Ascending aorta (tissue), 2 donors: ENCODE data around the gene MDFIC2. TPM values are rescaled to one million over a fixed set of nuclear protein-coding genes. Genes with fewer than 3 reads are reported as not detected.
"Not testable (repeated sequence)": the region's sequence is repeated elsewhere in the genome, so short reads cannot be mapped to it uniquely, and the experiment has no call there.

Experiments used
- DNase-seq, 2 donors: peaks; one replicate each; pipeline ENCODE4 v3.0.0-alpha.2; 2019; ENCODE audit warnings: low spot score in 2 of 2
- H3K27ac ChIP-seq, 2 donors: fragments of 200-600 bp; sonication (generic); one replicate each; pipeline ENCODE4 v1.5.1; 2016 to 2017; ENCODE audit warnings: mild to moderate bottlenecking in 1 of 2
- H3K27me3 ChIP-seq: fragments of 200-600 bp; sonication (generic); one replicate; pipeline ENCODE4 v1.5.1; 2017
- H3K36me3 ChIP-seq, 2 donors: fragments of 200-600 bp; sonication (generic); one replicate each; pipeline ENCODE4 v1.5.1; 2016
- H3K4me1 ChIP-seq, 2 donors: fragments of 200-600 bp; sonication (generic); one replicate each; pipeline ENCODE4 v1.5.1; 2016 to 2017; ENCODE audit warnings: mild to moderate bottlenecking in 1 of 2
- H3K4me3 ChIP-seq, 2 donors: fragments of 200-600 bp; sonication (generic); one replicate each; pipeline ENCODE4 v1.5.1; 2016 to 2017; ENCODE audit warnings: mild to moderate bottlenecking in 1 of 2
- H3K9me3 ChIP-seq, 2 donors: fragments of 200-600 bp; sonication (generic); one replicate each; pipeline ENCODE4 v1.5.1; 2016
- intact Hi-C: fragments of 100-400 bp; cut with DNase I; formaldehyde crosslinking; loops from one replicate; pipeline ENCODE4 v1.15.1; 2023
- total RNA-seq: library from RNA; depleted of rRNA; stranded (reverse); fragments of >200 nt; gene quantifications from one replicate; pipeline ENCODE4 v1.1.0, GENCODE V29; 2016
- TF ChIP-seq, protein P1 (sequence below), 3 experiments: fragments of 200-600 bp in 2 of 3; fragments of 450-650 bp in 1 of 3; sonication (generic) in 2 of 3; IDR thresholded peaks; one replicate each; pipeline ENCODE4 v1.5.1; 2016 to 2019; ENCODE audit warnings: antibody characterized with exemption in 3 of 3, mild to moderate bottlenecking in 1 of 3, moderate library complexity in 1 of 3

Gene MDFIC2
- total RNA-seq, 1 donor from 2014 or later: not detected

DNA sequence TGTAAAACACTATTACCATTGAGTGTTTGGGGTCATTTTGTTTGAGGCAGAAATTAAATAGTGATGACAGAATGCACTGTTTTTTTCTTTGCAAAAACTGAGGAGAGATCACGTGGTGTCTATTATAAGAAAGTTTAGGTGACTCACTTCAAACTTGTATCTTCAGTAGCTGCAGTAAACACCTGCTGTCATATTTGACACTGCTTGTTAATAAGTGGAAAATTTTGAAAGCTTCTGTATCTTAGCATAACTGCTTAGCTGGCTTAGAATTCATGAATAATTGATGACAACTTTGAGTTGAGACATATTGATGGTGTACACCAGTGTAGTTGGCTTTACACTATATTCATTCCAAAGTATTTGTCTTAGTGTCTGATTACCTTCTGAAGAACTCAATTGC lies 29.7 kb upstream of the MDFIC2 start:
- Histone ChIP-seq H3K27ac (no peak overlapping the region), H3K4me3 (no peak overlapping the region), H3K36me3 (no peaks in the 10 kb centered on the region), H3K9me3 (peaks cover 0 to 3% of the 10 kb centered on the region in 2 donors), H3K27me3 (no peaks in the 10 kb centered on the region), H3K4me1 (no peaks in the 10 kb centered on the region)
- no peak for DNase-seq
- intact Hi-C loops: no loop called here
- TF ChIP-seq, protein P1, sequence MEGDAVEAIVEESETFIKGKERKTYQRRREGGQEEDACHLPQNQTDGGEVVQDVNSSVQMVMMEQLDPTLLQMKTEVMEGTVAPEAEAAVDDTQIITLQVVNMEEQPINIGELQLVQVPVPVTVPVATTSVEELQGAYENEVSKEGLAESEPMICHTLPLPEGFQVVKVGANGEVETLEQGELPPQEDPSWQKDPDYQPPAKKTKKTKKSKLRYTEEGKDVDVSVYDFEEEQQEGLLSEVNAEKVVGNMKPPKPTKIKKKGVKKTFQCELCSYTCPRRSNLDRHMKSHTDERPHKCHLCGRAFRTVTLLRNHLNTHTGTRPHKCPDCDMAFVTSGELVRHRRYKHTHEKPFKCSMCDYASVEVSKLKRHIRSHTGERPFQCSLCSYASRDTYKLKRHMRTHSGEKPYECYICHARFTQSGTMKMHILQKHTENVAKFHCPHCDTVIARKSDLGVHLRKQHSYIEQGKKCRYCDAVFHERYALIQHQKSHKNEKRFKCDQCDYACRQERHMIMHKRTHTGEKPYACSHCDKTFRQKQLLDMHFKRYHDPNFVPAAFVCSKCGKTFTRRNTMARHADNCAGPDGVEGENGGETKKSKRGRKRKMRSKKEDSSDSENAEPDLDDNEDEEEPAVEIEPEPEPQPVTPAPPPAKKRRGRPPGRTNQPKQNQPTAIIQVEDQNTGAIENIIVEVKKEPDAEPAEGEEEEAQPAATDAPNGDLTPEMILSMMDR (IDR thresholded peaks at IDR 0.05): no peak

DNA sequence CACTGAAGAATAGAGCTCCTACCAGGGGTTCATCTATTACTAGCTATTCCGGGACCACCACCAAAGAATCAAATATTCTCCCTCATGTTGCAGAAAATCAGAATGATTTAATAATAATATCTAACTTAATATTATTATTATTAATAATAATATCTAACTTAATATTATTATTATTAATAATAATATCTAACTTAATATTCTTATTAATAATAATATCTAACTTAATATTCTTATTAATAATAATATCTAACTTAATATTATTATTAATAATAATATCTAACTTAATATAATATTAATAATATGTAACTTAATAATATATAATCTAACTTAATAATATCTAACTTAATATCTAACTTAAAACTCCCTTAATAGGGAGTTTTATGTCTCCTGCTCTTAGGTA lies 24.4 kb upstream of the MDFIC2 start:
- H3K27me3 ChIP-seq, H3K4me1 ChIP-seq, H3K27ac ChIP-seq, intact Hi-C loops, H3K9me3 ChIP-seq, H3K36me3 ChIP-seq, DNase-seq, H3K4me3 ChIP-seq: not testable (repeated sequence)

DNA sequence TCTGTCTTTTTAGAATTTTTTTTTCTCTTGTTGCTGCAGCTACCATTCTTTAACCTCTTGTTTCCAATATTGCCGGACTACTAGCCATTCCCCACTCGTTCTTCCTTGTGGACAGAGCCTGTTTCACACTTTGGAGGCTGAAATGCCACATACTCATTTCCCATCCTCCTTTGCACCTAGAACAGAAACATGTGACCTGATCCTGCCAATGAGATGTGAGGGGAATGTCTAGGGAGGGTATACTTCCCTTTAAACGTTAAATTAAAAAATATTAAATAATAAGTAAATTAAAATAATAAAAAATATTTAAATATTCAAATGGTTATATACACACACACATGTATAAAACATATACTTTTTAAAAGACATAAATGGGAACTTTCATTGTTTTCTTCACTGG lies 20.6 kb upstream of the MDFIC2 start:
- Histone ChIP-seq H3K36me3 (no peaks in the 10 kb centered on the region), H3K27ac (no peak overlapping the region), H3K4me1 (no peaks in the 10 kb centered on the region), H3K27me3 (no peaks in the 10 kb centered on the region), H3K4me3 (no peak overlapping the region), H3K9me3 (no peaks in the 10 kb centered on the region)
- TF ChIP-seq, protein P1 (IDR thresholded peaks at IDR 0.05): no peak
- intact Hi-C loops: no loop called here
- DNase-seq: no peak

DNA sequence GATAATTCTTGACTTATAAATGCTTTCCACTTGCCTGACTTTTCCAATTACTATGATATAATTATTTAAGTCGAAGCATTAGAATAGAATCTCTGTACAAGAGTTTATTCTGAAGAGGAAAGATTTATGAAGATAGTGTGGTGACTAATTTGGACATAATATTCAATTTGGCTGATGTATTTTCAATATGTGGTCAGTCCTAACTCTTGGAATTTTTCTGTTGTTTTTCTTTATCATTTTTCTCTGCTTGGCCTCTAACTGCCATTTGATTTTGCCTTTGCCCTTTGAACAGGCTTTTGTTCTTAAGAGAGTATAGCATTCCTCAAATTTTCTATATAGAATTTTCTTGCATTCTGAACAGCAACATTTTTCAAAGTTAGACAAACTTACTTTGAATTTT lies 2.6 kb upstream of the MDFIC2 start:
- intact Hi-C loops: no loop called here
- no peak for DNase-seq
- H3K27me3 ChIP-seq: no peaks in the 10 kb centered on the region
- no peak overlapping the region for H3K4me3 ChIP-seq
- H3K9me3 ChIP-seq: no peaks in the 10 kb centered on the region
- H3K27ac ChIP-seq: no peak overlapping the region
- H3K36me3 ChIP-seq: no peaks in the 10 kb centered on the region
- TF ChIP-seq, protein P1 (IDR thresholded peaks at IDR 0.05): no peak
- no peaks in the 10 kb centered on the region for H3K4me1 ChIP-seq

DNA sequence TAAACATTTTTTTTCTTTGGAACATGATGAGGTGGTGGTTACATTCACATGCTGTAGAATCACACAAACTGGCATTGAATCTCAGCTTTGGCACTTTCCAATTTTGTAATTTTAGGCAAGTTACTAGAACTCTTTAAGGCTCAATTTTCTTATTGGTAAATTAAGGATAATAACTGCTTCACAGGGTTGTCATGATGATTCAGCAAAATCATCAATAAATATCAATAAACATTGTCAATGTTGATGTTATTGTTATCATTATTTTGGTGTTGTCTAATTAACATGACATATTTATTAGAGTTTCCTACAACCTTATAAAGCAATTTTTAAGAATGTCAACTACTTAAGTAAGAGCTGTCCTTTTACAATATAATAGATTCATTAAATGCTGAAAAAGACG lies 1.6 kb downstream of the MDFIC2 start:
- Histone ChIP-seq H3K36me3 (no peaks in the 10 kb centered on the region), H3K9me3 (no peaks in the 10 kb centered on the region), H3K4me1 (peaks cover 0 to 3% of the 10 kb centered on the region in 2 donors), H3K27me3 (no peaks in the 10 kb centered on the region), H3K4me3 (no peak overlapping the region), H3K27ac (no peak overlapping the region)
- TF ChIP-seq, protein P1 (IDR thresholded peaks at IDR 0.05): no peak
- no peak for DNase-seq
- intact Hi-C loops: no loop called here

DNA sequence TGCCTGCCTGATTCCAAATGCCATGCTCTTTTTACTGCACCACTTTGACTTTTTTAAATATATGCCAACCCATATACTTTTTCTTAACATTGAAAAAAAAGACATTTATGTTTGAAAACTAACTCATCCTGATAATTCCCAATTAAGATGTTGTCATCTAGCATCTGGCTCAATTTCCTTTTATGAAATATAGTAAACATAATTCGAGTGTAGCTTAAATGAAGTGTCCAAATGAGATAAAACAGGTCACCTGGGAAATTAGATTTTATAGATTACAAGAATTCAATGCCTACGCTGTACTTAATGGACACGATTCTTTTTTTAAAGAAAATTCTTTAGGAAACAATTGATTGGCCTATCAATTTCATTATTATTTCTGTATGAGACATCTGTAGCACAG lies 2.8 kb downstream of the MDFIC2 start:
- Histone ChIP-seq H3K9me3 (no peaks in the 10 kb centered on the region), H3K36me3 (no peaks in the 10 kb centered on the region), H3K27ac (no peak overlapping the region), H3K4me3 (no peak overlapping the region), H3K4me1 (peaks cover 0 to 3% of the 10 kb centered on the region in 2 donors), H3K27me3 (no peaks in the 10 kb centered on the region)
- intact Hi-C loops: no loop called here
- DNase-seq: no peak
- TF ChIP-seq, protein P1 (IDR thresholded peaks at IDR 0.05): no peak
